Ureter (tissue), 1 donor: ENCODE results near the gene RELL2. TPM values are rescaled to one million over a fixed set of nuclear protein-coding genes. Genes with fewer than 3 reads are reported as not detected.

Experiments used
- DNase-seq: peaks from one replicate; pipeline ENCODE4 v3.0.0-alpha.2; 2020; ENCODE audit warnings: low spot score
- total RNA-seq: library from RNA; stranded (reverse); gene quantifications from one replicate; pipeline ENCODE4 v1.2.4, GENCODE V29; 2023
- donor health status: DM: yes; HTN: yes; CAD: no.

RELL2 gene
- total RNA-seq, 1 donor from 2014 or later = 4.4 TPM

DNA sequence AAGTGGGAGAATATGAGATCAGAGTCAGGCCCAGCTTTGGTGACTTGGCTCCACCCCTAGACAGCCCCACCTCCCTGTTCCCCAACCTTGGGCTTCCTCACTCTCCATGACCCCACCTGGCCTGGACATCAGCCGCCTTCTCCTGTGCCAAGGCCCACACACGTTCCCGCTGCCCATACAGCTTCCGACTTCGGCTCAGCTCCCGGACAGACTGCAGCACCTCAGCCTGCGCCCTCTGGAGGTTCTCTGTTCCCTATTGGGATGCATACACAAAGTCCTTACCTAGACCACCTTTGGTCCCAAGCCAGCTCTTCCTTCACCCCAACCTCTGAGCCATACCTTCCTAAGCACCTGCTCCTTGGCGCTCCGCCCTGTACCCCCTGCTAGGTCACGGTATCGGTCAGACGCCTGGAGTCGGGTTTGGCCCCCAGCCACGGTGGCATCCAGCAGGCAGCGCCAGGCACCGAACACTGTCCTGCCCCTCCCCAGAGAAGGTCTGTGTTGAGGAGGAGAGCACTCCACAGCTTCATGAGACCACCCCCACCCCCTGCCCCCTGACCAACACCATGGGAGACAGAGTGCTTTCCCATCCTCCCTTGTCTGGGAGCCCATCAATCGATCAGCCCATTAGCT, 12.4 kb downstream of the RELL2 start:
- DNase-seq = no peak

DNA sequence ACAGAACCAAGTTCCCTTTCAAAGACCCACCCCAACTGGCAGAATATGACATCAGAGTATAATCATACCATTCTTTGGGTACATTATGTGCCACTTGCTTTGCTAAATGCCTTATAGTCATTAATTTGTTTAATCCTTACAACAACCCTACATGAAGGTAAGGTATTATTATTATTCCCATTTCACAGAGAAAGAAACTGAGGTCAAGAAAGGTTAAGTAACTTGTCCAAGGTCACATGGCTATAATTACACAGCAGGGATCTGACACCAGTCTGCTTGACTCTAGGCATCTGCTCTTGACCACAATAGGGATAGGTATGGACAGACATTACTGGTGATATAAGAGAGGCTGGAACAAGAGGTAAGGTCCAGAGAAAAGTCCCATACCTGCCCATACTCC, 13.2 kb downstream of the RELL2 start:
- DNase-seq = no peak

DNA sequence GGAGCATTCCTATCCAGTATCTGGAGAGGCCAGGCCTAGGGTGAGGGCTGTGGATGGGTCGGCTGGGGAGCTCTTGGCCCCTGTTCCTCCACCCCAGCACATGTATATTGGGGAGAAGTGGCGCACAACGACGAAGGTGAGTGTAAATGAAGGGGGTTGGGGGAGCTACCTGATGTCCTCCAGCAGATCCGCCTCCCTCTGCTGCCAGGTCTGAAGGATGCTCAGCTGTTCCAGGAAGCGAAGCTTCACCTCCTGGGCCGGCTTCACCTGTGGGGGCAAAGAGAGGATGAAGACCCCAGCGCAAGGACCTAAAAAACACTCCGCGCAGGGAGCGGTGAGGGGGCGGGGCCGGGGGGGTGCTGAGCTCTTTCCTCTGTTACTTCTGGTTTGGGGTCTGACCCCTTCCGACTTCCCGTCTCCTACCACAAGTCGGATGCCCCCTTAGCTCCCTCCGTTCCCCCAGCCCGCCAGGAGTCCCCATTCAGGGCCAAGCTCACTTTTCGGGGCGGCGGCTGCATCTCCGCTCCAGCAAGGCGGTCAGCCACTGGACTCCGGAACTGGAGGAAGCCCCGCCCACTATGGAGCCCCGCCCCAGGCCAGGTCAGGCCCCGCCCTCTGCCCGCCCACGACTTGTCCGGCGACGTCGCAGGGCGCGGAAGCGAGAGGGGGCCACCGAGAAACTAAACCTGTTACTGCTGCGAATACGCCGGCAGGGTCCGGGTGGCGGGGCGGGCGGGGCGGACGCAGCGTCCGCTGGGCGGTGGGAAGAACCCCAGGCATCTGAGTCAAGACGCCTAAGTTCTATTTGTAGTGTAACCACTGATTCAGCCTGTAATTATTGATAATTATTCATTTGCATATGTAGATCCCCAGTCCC, 14.3 kb downstream of the RELL2 start, which contains the start of gene FCHSD1:
Gene FCHSD1, minus strand, starts transcription at position 568 of the 877 bp plus-strand sequence. Its CDS starts 50 bp downstream, at position 518.
- peak; percentile 94 for DNase-seq

DNA sequence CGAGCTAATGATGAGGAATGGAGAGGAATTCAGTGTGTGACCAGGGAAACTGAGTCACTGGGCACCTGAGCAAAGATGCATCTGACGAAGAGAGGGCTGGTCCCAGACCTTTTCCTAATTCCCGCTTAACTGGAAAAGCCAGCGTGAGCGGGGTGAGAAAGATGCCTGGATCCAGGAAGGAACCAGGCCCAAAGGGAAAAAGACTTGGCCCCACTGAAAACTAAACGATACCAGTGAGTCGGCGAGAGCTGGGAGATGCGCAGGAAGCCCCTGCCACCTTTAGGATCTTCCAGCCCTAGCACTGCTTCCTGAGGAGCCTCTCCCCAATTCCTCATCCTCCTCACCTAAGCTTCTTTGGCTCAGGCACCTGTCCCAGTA, 14.9 kb downstream of the RELL2 start:
- no peak for DNase-seq

DNA sequence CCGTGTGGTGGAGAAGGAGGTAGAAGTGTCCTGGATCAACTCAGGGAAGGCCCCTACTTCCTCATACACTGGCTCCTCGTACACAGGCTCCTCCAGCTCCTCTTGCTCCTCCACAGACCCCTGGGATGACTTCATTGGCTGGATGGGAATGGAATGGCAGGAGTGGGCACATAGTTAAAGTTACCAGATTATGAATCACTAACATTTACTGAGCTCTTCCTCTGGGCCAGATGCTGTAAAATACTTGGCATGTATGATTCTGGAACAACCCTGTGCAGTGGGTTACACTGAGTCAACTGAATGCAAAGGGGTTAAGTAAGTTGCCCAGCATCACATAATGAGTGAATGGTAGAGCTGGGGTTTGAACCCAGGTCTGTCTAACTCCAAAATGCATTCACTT, 17.5 kb downstream of the RELL2 start:
- no peak for DNase-seq

DNA sequence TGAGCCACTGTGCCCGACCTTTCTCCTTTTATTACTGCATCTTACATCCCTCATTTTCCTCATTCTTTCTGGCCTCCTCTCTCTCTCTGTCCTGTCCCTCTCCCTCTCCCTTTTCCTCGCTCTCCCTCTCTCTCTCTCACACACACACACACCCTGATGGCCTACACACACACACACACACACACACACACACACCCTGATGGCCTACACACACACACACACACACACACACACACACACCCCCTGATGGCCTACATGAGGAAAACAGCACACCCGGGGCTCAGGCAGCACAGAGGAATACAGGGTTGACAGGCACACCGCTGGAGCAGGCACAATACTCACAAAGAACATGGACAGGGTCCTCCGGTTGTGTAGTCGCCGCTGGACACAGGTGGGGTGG, 18.2 kb downstream of the RELL2 start:
- DNase-seq = no peak

DNA sequence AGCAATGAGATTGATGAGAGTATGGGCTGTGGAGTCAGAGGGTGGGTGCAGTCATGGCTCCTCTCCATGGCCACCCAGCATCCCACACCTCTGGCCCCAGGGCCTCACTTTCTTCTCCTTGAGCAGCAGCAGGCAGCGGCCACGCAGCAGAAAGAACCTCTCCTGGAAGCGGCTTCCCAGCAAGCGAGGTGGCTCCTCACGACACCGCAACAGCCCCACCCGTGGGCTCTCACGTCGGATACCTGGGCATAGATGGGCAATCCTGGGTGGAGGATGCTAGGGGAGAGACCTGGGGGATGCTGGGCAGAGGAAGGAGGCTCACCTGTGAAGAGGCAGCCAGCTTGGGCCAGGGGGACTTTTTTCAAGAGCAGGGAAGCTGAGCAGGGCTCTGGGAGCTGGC, 19.6 kb downstream of the RELL2 start:
- no peak for DNase-seq

DNA sequence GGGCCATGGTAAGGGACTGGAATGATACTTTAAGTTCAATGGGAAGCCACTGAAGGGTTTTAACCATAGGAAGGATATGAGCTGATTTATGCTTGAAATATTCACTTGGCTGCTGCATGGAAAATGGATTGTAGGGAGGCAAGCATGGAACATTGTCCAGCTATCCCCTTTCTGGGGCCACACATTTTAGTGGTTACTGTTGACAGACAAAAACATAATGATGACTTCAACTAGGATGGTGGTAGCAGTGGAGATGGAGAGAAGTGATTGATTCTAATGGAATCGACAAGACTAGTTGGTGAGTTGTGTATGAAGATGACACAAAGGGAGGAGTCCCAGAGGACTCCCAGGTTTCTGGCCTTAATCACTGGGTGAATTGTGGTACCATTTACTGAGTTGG, 20.6 kb downstream of the RELL2 start:
- no peak for DNase-seq

DNA sequence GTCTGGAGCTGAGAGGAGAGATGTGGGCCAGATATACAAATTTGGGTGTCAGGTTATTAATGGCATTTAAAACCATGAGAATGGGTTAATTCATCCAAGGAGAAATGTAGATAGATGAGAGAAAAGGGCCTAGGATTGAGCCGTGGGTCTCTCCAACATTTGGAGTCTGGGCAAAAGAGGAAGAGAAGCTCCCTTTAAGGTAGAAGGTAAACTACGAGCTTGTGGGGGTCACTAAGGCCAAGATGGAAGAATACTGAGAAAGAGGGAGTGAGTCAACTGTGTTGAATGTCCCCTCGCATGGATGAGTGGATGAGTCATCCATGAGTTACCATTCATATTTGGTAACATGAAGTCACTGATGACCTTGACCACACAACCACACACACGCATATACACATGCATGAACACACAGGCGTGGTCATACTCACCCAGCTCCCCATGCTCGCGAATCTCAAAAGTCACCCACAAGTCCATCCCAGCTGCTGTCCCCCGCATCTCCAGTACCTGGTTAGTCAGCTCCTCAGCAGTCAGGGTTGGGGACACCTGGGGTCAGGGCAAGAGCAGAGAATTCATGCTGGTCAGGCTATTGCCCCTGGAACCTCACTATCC, 21.2 kb downstream of the RELL2 start:
- DNase-seq = no peak

DNA sequence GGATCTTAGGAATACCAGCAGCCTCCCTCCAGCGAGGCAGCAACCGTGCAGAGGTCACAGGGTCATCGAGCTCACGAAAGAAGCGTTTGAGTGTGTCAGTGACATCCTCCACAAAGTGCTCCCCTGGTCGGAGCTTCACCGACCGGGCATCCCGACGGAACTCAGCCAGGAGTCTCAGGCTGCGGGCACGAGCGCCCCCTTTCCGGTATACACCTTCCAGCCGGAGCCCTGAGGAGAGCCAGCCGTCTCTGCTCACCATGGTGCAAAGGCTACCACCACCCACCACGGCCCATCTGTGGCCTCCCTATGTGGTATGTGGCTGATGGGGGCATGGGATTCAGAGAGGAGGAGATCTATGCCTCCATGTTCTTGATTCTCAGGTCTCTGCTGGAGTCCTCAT, 25.2 kb downstream of the RELL2 start:
- DNase-seq = no peak

DNA sequence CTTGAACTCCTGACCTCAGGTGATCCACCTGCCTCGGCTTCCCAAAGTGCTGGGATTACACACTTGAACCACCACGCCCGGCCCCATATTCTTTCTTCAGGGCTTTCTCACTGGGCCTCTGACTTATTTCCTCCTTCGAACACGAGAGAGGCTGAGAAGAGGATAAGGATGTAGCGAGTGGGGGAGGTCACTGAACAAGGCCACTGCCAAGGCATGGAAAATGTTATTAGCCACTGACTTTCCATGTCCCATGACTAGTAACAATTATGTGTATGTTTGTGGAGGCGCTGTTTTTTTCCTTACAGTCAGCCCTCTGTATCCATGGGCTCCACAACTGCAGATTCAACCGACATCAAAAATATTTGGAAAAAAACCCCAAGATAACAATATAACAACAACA, 26.7 kb downstream of the RELL2 start:
- no peak for DNase-seq

DNA sequence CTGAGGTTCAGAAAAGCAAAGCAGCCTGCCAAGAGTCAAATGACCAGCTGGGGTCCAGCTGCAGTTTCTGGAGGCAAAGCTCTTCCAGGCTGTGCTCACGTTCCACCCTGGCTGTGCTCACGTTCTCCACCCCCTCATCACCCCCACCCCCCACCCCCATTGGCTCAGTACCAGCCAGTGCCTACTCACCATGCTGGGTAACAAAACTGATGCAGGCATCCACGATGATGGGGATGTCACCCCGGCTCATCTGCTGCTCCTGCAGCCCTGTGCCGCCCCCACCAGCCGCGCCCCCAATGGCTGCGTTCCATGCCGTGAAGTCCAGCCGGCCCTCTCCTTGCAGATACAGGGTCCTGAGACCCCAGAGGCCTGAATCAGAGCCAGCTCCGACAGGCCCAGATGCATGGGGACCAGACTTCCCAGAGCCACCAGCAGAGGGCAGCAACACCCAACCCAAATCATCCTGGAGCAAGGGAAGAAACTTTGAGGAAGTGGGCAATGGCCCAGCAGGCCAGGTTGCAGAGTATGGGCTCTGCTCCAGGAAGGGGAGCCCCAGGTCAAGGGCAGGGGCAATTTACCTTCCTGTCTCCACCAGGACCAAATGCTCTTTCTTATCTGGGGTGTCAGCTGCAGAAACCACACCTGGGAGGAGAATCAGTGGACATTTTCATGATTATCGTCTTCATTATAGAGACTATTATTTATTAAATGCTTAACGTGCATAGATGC, 28.1 kb downstream of the RELL2 start:
- DNase-seq = peak; percentile 84

DNA sequence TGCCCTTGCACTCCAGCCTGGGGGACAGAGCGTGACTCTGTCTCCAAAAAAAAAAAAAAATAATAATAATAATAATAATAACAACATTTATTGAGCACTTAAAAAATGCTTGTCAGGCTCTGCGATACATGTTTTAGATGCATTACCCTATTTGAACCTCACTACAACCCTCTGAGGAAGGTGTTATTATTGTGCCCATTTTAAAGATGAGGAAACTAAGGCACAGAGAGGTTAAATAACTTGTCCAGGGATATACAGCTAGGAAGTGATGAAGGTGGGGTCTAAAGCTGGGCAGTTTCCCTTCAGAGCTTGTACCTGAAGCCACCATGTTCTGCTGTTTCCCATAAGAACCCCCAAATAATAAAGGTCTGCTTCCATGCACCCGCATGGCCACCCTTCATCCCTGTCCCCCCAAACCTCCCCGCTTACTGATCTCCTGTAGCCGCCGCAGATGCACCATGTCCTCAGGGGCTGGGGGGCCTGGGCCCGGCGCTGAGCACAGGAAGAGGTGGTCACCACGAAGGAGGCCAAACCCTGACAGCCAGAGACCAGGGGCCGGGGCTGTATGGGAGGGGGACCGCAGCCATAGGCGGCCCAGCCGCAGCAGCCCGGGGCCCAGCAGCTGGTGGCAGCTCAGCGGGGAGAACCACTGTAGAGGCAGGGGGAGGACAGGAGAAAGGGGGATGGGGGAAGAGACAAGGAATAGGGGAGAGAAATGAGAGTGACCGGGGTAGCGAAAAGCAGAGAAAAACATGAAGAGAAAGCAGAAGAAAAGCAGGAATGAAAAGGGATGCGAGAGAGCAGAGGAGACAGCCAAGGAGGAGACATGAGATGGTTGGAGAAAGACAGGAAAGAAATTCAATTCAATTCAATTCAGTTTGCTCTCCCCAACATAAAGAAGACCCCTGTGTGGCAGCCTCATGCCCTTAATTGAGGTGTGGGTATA, 29.5 kb downstream of the RELL2 start:
- DNase-seq = no peak

DNA sequence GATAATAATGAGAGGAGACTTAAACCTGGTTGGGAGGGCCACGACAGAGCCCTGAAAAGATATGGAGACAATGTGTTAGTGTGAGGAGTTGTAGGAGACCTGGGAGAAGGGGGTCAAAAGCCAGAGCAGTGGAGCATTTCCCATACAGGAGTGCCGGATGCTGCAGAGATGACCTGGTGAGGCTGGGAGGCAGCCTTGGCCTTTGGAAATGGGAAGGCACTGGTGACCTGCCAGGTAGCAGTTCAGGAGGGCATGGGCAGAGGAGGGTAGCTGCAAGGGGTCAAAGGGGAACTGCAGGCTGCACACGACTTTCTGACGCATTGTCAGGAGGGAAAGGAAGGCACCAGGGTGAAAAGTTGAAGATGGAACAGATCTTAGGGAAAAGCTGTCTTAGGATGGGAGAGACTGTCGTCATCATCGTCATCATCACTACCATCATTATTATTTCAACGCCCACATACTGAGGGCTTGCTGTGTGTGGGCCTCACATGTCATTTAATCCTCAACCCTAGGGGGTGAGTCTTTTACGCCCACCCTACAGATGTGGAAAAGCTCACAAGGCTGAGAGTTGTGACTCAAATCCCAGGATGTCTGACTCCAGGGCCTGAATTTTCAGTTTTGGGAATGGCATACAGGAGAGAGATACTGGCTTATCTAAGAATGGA, 31.9 kb downstream of the RELL2 start:
- DNase-seq = no peak

DNA sequence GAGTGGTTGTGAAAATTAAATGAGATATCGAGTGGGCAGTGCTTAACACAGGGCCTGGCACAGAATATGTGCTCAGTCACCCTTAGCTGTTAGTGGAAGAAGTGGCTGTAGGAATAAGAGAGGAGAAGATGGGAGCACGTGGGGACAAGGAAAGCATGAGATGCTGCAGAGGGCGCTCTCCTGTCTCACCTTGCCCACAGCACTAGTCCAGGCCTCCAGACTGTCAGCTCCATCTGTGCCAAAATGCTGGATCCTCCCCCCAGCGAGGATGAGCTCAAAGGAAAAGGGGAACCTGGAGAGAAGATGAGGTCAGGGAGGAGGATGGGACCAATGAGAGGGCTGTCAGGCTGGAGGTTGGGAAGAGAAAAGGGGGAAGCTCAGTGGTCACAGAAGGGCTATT, 32.7 kb downstream of the RELL2 start:
- DNase-seq = no peak

DNA sequence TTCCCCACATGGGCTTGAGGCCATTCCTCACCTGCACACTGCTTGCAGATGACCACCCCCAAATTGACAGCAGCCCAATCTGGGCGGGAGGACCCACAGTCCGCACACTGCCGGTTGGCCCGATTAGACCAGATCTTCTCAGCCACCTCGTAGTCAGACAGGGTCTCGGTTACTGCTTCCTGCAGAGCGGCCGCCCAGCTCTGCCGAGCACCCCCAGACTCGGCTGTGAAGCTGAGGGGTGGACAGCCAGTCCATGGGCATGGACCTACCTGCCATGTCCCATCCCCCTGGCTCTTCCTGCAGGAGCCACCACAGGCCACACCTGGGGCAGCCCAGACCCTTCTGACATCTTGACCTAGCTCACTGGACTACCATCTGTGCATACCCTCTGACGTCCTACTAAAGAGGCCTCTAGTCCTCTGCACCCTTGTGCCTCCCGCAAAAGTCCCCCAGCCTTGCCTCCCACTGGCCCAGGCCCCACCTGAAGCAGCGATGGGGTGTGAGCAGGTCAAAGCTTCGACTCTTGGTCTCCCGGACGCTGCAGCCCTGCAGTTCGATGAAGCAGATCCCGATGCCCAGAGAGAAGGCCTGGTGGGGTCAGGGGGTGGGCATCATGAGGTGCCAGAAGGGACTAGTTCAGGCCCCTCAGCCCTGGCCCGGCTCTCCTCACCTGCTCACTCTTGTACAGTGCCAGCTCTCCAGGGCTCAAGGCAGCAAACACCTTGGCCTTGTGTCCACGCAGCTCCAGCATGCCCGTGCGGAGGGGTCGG, 35.5 kb downstream of the RELL2 start:
- no peak for DNase-seq

DNA sequence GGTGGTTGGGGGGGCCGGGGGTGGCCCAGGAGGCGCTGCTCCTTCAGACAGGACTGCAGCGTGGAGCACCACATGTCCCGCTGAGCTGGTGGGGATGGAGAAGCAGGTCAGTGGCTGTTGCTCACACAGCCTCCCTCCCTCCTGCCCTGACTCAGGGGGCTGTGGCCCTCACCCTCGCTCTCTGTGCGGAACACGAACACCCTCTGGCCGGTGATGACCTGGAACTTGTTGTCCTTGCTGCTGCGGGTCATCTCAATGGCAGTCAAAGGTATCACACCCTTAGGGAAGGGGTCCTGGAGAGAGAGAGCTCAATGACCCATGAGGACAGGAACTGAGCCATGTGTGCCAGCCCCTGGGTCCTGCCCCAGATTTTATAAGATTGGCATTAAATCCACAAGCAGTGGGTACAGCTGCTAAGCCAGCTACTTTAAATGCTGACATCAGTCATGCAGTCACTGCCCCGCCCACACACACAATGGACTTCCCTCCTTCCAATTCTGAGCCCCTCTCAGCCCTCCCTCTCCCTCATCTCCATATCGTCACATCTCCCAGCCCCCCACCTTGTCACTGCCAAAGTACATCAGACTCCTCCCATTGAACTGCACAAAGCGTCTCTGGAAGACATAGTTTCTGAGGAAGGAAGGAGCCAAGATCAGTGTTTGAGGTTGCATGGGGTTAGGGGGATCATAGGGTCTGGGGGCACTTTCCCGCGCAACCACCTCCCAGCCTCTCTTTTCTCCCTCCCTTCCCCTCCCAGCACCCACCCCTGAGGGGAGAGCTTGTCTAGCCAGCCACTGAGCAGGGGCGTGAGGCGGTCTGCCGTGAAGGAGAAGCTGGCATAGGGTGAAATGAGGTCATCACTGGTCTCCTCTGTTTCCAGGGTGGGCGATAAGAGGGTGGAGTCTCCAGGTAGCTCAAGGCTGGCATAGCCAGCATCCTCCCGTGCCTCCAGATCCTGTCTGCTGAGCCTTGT, 36.3 kb downstream of the RELL2 start:
- no peak for DNase-seq

DNA sequence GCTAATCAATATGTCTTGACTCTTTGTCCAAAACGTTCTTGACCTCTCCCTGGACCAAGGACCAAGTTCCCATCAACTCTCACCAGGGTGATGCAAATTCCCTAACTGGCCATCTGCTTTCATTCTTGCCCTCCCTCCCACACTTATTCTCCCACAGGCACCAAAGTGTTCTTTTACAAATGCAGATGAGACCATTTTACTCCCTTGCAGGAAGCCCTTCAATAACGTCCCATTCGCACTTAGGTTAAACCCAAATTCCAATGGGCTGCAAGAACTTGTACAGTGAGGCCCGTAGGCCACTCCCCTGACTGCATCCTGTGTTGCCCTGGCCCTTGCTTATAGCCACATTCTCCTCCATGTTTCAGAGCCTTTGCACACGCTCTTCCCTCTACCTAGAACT, 38.0 kb downstream of the RELL2 start:
- DNase-seq = no peak

DNA sequence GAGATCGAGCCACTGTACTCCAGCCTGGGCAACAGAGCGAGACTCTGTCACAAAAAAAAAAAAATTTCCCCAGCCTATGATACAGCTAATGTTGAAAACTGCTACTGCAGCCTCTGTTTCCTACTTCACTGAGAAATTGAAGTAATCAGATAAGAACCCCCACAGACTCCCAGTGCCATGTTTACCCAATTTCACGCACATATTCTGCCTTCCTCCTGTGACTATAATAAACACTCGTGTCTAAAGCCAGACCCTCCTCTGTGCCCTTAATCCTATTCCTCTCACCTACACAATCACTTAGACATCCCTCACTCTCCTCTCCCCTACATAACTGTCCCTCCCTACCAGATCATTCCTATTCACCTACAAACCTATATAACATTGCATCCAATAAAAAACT, 38.9 kb downstream of the RELL2 start:
- DNase-seq = no peak
